ENCODE data around the gene RETREG3.
"Not testable (repeated sequence)": the region's sequence is repeated elsewhere in the genome, so short reads cannot be mapped to it uniquely, and the experiment has no call there.

RETREG3 gene

GRCh38 chr17:42612013-42612412 lies 2.8 kb upstream of the RETREG3 start:
- no peak for DNase-seq

- DNase-seq, result not testable (repeated sequence)
These were observed 934 bp upstream of the RETREG3 start for GRCh38 chr17:42609814-42610801.

GRCh38 chr17:42608305-42609181 lies 631 bp downstream of the RETREG3 start:
- DNase-seq, result no peak

GRCh38 chr17:42607769-42608168 lies 1.4 kb downstream of the RETREG3 start:
- no peak for DNase-seq

- no peak for DNase-seq
These were observed 5.9 kb downstream of the RETREG3 start for GRCh38 chr17:42603318-42603717.

- no peak for DNase-seq
These were observed 10.3 kb downstream of the RETREG3 start for GRCh38 chr17:42598905-42599304.

GRCh38 chr17:42596386-42596785 lies 12.8 kb downstream of the RETREG3 start:
- DNase-seq, result no peak

GRCh38 chr17:42591411-42591810 lies 17.8 kb downstream of the RETREG3 start:
- DNase-seq, result no peak

GRCh38 chr17:42590886-42591285 lies 18.3 kb downstream of the RETREG3 start:
- no peak for DNase-seq

- DNase-seq, result no peak
These were observed 22.5 kb downstream of the RETREG3 start for GRCh38 chr17:42586514-42587230.

- DNase-seq, result no peak
These were observed 23.8 kb downstream of the RETREG3 start for GRCh38 chr17:42585353-42585752.

GRCh38 chr17:42584880-42585279 lies 24.3 kb downstream of the RETREG3 start:
- no peak for DNase-seq

- no peak for DNase-seq
These were observed 27.4 kb downstream of the RETREG3 start for GRCh38 chr17:42581744-42582270.

GRCh38 chr17:42579794-42580551 lies 29.2 kb downstream of the RETREG3 start:
- DNase-seq, result no peak

- peak; percentile 55 for DNase-seq
These were observed 30.8 kb downstream of the RETREG3 start for GRCh38 chr17:42578282-42578869.

GRCh38 chr17:42577532-42578281 lies 31.5 kb downstream of the RETREG3 start, which contains the start of gene PSMC3IP:
Gene PSMC3IP, minus strand, starts transcription at chr17:42577729. Its CDS starts 43 bp downstream, at chr17:42577686.
- DNase-seq, result peak; percentile 88

- no peak for DNase-seq
These were observed 32.0 kb downstream of the RETREG3 start for GRCh38 chr17:42577140-42577531.

- no peak for DNase-seq
These were observed 34.7 kb downstream of the RETREG3 start for GRCh38 chr17:42574463-42574862.

GRCh38 chr17:42573095-42573494 lies 36.1 kb downstream of the RETREG3 start:
- no peak for DNase-seq
